ENCODE results near the gene BTAF1.

The BTAF1 gene

GRCh38 chr10:91976317-91977051 lies 52.9 kb downstream of the BTAF1 start:
- no peak for DNase-seq (ENCODE audit: extremely low spot score)
- TF ChIP-seq CTCF (IDR thresholded peaks at IDR 0.05; ENCODE audit: control extremely low read depth, extremely low read depth, low read depth, missing control alignments), result no peak
- ChIA-PET CTCF (interaction anchor here (0.7 to 1.1 kb wide), 2 partner anchors 13 to 50 kb away, joined by 3 read pairs; no protein-coding TSS in a partner anchor), POLR2A (no interaction called here)

- POLR2A ChIA-PET, result no interaction called here
- CTCF ChIA-PET, result interaction anchor here (1.1 kb wide), 1 partner anchor 12 kb away, joined by 3 read pairs; no protein-coding TSS in a partner anchor
- no peak for DNase-seq (ENCODE audit: extremely low spot score)
- no peak for TF ChIP-seq CTCF (IDR thresholded peaks at IDR 0.05; ENCODE audit: control extremely low read depth, extremely low read depth, low read depth, missing control alignments)
Measured at GRCh38 chr10:91977491-91977890, 53.9 kb downstream of the BTAF1 start.

- ChIA-PET POLR2A (no interaction called here), CTCF (interaction anchor here (1.0 kb wide), 1 partner anchor 11 kb away, joined by 3 read pairs; no protein-coding TSS in a partner anchor)
- TF ChIP-seq CTCF (IDR thresholded peaks at IDR 0.05; ENCODE audit: control extremely low read depth, extremely low read depth, low read depth, missing control alignments), result no peak
- no peak for DNase-seq (ENCODE audit: extremely low spot score)
Measured at GRCh38 chr10:91978585-91978984, 55.0 kb downstream of the BTAF1 start.

GRCh38 chr10:91980319-91980718 lies 56.7 kb downstream of the BTAF1 start:
- ChIA-PET CTCF (interaction anchor here (1.1 kb wide), 1 partner anchor 14 kb away, joined by 6 read pairs; no protein-coding TSS in a partner anchor), POLR2A (no interaction called here)
- DNase-seq (ENCODE audit: extremely low spot score), result no peak
- TF ChIP-seq CTCF (IDR thresholded peaks at IDR 0.05; ENCODE audit: control extremely low read depth, extremely low read depth, low read depth, missing control alignments), result no peak

- DNase-seq (ENCODE audit: extremely low spot score), result no peak
- ChIA-PET CTCF (interaction anchor here (1.1 kb wide), 1 partner anchor 12 kb away, joined by 4 read pairs; no protein-coding TSS in a partner anchor), POLR2A (no interaction called here)
Measured at GRCh38 chr10:91983416-91983815, 59.8 kb downstream of the BTAF1 start.

GRCh38 chr10:91987397-91988037 lies 63.9 kb downstream of the BTAF1 start:
- POLR2A ChIA-PET, result no interaction called here
- no peak for DNase-seq (ENCODE audit: extremely low spot score)
- TF ChIP-seq CTCF (IDR thresholded peaks at IDR 0.05; ENCODE audit: control extremely low read depth, extremely low read depth, low read depth, missing control alignments), result no peak
- CTCF ChIA-PET, result no interaction called here

More at GRCh38 chr10:91983416-91983815, 59.8 kb downstream of the BTAF1 start:
- TF ChIP-seq CTCF (IDR thresholded peaks at IDR 0.05; ENCODE audit: control extremely low read depth, extremely low read depth, low read depth, missing control alignments), result no peak
